Loucy (cell line): ENCODE results near the gene OAF.

Source experiments
- H2AFZ ChIP-seq: fragments of 200-600 bp; sonication (generic); 2 replicates; pipeline ENCODE4 v1.6.0; 2016; ENCODE audit warnings: antibody characterized with exemption, mild to moderate bottlenecking, low read length, moderate library complexity
- H3F3A ChIP-seq: fragments of 200-600 bp; 2 replicates; pipeline ENCODE4 v1.6.0; 2016; ENCODE audit warnings: antibody characterized with exemption, low read depth, mild to moderate bottlenecking
- H3K27me3 ChIP-seq: fragments of 200-600 bp; sonication (generic); 2 replicates; pipeline ENCODE4 v1.6.1; 2014; ENCODE audit warnings: low read length, mild to moderate bottlenecking; ENCODE audit not compliant: insufficient read depth, poor library complexity, severe bottlenecking
- H3K36me3 ChIP-seq: fragments of 200-600 bp; sonication (generic); 2 replicates; pipeline ENCODE4 v1.6.1; 2016; ENCODE audit warnings: low read length; ENCODE audit not compliant: insufficient read depth
- H3K4me1 ChIP-seq: fragments of 200-600 bp; sonication (generic); 2 replicates; pipeline ENCODE4 v1.5.1; 2014; ENCODE audit warnings: low read length, mild to moderate bottlenecking; ENCODE audit not compliant: insufficient read depth, poor library complexity, severe bottlenecking
- H3K4me2 ChIP-seq: fragments of 200-600 bp; sonication (generic); 2 replicates; pipeline ENCODE4 v1.6.0; 2014; ENCODE audit warnings: antibody characterized with exemption, low read length, low read depth, mild to moderate bottlenecking; ENCODE audit not compliant: poor library complexity, severe bottlenecking
- H3K4me3 ChIP-seq: fragments of 200-600 bp; sonication (generic); 2 replicates; pipeline ENCODE4 v1.5.1; 2014; ENCODE audit warnings: low read length, mild to moderate bottlenecking, mixed read lengths; ENCODE audit not compliant: poor library complexity, severe bottlenecking
- H3K79me2 ChIP-seq: fragments of 200-600 bp; sonication (generic); 2 replicates; pipeline ENCODE4 v1.6.1; 2014; ENCODE audit warnings: low read length; ENCODE audit not compliant: insufficient read depth
- H3K9ac ChIP-seq: fragments of 200-600 bp; sonication (generic); 2 replicates; pipeline ENCODE4 v1.6.0; 2014; ENCODE audit warnings: mild to moderate bottlenecking, low read depth, low read length, moderate library complexity; ENCODE audit not compliant: poor library complexity, severe bottlenecking
- H3K9me2 ChIP-seq: fragments of 200-600 bp; sonication (generic); replicated peaks from 2 replicates; pipeline ENCODE4 v1.6.1; 2016; ENCODE audit warnings: low read depth, low read length, mixed read lengths
- H3K9me3 ChIP-seq: fragments of 200-600 bp; sonication (generic); 2 replicates; pipeline ENCODE4 v1.6.1; 2014; ENCODE audit warnings: mild to moderate bottlenecking, antibody characterized with exemption, low read length, low read depth; ENCODE audit not compliant: insufficient read depth
- H4K20me1 ChIP-seq: fragments of 200-600 bp; sonication (generic); 2 replicates; pipeline ENCODE4 v1.6.0; 2014; ENCODE audit warnings: antibody characterized with exemption, low read length, mild to moderate bottlenecking; ENCODE audit not compliant: insufficient read depth, poor library complexity, severe bottlenecking
- CTCF ChIP-seq: fragments of 200-600 bp; sonication (generic); conservative IDR thresholded peaks from 2 replicates; pipeline ENCODE4 v1.5.1; 2014; ENCODE audit warnings: mild to moderate bottlenecking, antibody characterized with exemption, low read length
- EZH2phosphoT487 ChIP-seq: fragments of 200-600 bp; IDR thresholded peaks from 2 replicates; pipeline ENCODE4 v1.6.1; 2018; ENCODE audit warnings: antibody characterized with exemption, mild to moderate bottlenecking, moderate library complexity, borderline replicate concordance

OAF gene

GRCh38 chr11:120195601-120196320 lies 15.1 kb upstream of the OAF start:
- H3K4me1 ChIP-seq: no peaks in the 10 kb centered on the region
- no peak overlapping the region for H3K4me3 ChIP-seq
- no peak overlapping the region for H2AFZ ChIP-seq
- H3K4me2 ChIP-seq: no peak overlapping the region
- no peak overlapping the region for H3K9ac ChIP-seq
- TF ChIP-seq EZH2phosphoT487: no peak
- no peak for TF ChIP-seq CTCF
- H3K79me2 ChIP-seq: no peaks in the 10 kb centered on the region
- no peaks in the 10 kb centered on the region for H4K20me1 ChIP-seq
- no peaks in the 10 kb centered on the region for H3K9me3 ChIP-seq
- H3F3A ChIP-seq: no peaks in the 10 kb centered on the region
- H3K27me3 ChIP-seq: no peaks in the 10 kb centered on the region
- H3K36me3 ChIP-seq: no peaks in the 10 kb centered on the region
- no peaks in the 10 kb centered on the region for H3K9me2 ChIP-seq

DNA sequence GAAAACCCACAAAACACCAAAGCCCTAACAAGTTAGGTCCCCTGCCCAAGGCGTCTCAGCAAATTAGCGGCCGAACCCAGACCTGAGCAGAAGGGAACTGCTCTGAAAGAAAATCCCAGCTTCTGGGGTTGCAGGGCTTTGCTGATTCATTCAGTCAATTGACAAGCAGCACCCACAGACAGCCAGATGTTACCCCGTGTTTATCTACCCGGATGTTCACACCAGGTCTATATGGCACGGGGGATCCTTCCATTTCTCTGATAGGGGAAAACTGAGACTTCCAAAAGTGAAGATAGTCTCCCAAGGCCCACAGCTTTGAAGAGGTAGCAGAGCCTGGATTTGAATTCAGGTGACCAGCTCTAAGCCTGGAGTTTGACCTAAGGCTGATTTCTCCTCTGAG lies 14.0 kb upstream of the OAF start:
- H3K4me2 ChIP-seq: no peak overlapping the region
- H3K9me2 ChIP-seq: no peaks in the 10 kb centered on the region
- TF ChIP-seq EZH2phosphoT487 (no peak), CTCF (no peak)
- no peaks in the 10 kb centered on the region for H3K27me3 ChIP-seq
- no peak overlapping the region for H3K9ac ChIP-seq
- no peaks in the 10 kb centered on the region for H3K9me3 ChIP-seq
- no peaks in the 10 kb centered on the region for H3K36me3 ChIP-seq
- no peaks in the 10 kb centered on the region for H3K4me1 ChIP-seq
- H3F3A ChIP-seq: no peaks in the 10 kb centered on the region
- H4K20me1 ChIP-seq: no peaks in the 10 kb centered on the region
- no peaks in the 10 kb centered on the region for H3K79me2 ChIP-seq
- no peak overlapping the region for H3K4me3 ChIP-seq
- H2AFZ ChIP-seq: no peak overlapping the region

- no peak overlapping the region for H3K4me2 ChIP-seq
- no peaks in the 10 kb centered on the region for H3K27me3 ChIP-seq
- H3F3A ChIP-seq: no peaks in the 10 kb centered on the region
- no peaks in the 10 kb centered on the region for H3K4me1 ChIP-seq
- no peak overlapping the region for H2AFZ ChIP-seq
- H4K20me1 ChIP-seq: no peaks in the 10 kb centered on the region
- H3K9me3 ChIP-seq: no peaks in the 10 kb centered on the region
- H3K4me3 ChIP-seq: no peak overlapping the region
- no peaks in the 10 kb centered on the region for H3K9me2 ChIP-seq
- H3K79me2 ChIP-seq: no peaks in the 10 kb centered on the region
- TF ChIP-seq EZH2phosphoT487 (no peak), CTCF (no peak)
- no peaks in the 10 kb centered on the region for H3K36me3 ChIP-seq
- no peak overlapping the region for H3K9ac ChIP-seq
These were observed 13.5 kb upstream of the OAF start for GRCh38 chr11:120197251-120197891.
